ENCODE measurements around the gene CMTM4.

DNA sequence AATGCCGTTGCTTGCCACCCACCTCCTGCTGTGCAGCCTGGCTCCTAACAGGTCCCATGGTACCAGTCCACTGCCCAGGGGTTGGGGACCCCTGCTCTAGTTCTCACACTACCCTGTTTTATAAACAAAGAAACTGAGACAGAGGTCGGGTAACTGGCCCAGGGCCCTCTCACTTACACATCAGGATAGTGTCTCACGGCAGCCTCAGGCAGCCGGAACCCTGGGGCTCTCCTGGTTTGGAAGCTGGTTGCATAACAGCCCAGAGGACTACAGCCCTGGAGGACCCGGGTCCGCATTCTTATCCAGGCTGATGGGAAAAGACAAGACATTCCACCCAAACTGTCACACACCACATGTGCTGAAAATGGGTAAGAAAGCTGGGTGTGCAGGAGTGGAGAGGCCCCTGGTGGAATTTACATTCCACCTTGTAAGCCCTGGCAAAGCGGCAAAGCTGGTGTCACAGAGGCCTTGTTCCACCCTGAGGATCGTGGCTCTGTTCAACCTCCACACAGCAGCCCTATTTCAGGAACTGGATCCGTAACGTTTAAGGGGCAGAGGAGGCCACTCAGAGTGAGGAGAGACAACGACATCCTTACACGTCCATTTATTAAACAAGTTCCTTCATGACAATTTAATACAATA is 82.3 kb downstream of the CMTM4 start:
- TF ChIP-seq, protein P1, sequence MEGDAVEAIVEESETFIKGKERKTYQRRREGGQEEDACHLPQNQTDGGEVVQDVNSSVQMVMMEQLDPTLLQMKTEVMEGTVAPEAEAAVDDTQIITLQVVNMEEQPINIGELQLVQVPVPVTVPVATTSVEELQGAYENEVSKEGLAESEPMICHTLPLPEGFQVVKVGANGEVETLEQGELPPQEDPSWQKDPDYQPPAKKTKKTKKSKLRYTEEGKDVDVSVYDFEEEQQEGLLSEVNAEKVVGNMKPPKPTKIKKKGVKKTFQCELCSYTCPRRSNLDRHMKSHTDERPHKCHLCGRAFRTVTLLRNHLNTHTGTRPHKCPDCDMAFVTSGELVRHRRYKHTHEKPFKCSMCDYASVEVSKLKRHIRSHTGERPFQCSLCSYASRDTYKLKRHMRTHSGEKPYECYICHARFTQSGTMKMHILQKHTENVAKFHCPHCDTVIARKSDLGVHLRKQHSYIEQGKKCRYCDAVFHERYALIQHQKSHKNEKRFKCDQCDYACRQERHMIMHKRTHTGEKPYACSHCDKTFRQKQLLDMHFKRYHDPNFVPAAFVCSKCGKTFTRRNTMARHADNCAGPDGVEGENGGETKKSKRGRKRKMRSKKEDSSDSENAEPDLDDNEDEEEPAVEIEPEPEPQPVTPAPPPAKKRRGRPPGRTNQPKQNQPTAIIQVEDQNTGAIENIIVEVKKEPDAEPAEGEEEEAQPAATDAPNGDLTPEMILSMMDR (conservative IDR thresholded peaks at IDR 0.05; ENCODE audit: low read length): no peak
- TF ChIP-seq EZH2phosphoT487 (IDR thresholded peaks at IDR 0.05; ENCODE audit: borderline replicate concordance): no peak
